Activated CD8-positive, alpha-beta memory T cell treated with anti-CD3 and anti-CD28 coated beads, Interleukin-2, amount 50 U/mL, for 4 hours (primary cell): Measurements from ENCODE around the gene ZMYND10.

Source experiments
- DNase-seq: peaks from one replicate; pipeline ENCODE4 v3.0.0-alpha.2; 2020

The ZMYND10 gene

GRCh38 chr3:50300681-50301254, 44.8 kb downstream of the ZMYND10 start:
- no peak for DNase-seq

GRCh38 chr3:50299929-50300680, 45.4 kb downstream of the ZMYND10 start:
- no peak for DNase-seq

GRCh38 chr3:50299638-50299928, 45.9 kb downstream of the ZMYND10 start:
- no peak for DNase-seq

GRCh38 chr3:50298836-50299637, 46.5 kb downstream of the ZMYND10 start, which contains the start of the genes HYAL3 and NAA80:
HYAL3 (minus strand) TSS chr3:50299405; CDS start chr3:50295602, 3,803 bp downstream.
NAA80 (minus strand) TSS chr3:50299405; CDS start chr3:50297463, 1,942 bp downstream.
- DNase-seq, result peak; percentile 99

GRCh38 chr3:50297896-50298725, 47.4 kb downstream of the ZMYND10 start:
- DNase-seq, result no peak

- no peak for DNase-seq
Observed at GRCh38 chr3:50297384-50297775, 48.2 kb downstream of the ZMYND10 start.

GRCh38 chr3:50296721-50297383, 48.7 kb downstream of the ZMYND10 start:
- no peak for DNase-seq

GRCh38 chr3:50295553-50296431, 49.7 kb downstream of the ZMYND10 start:
- no peak for DNase-seq

- DNase-seq, result no peak
Observed at GRCh38 chr3:50294492-50295403, 50.8 kb downstream of the ZMYND10 start.

- no peak for DNase-seq
Observed at GRCh38 chr3:50294089-50294488, 51.4 kb downstream of the ZMYND10 start.

- no peak for DNase-seq
Observed at GRCh38 chr3:50293079-50293801, 52.3 kb downstream of the ZMYND10 start.

GRCh38 chr3:50292159-50293078, 53.1 kb downstream of the ZMYND10 start, which contains the start of gene IFRD2:
IFRD2 (minus strand) TSS chr3:50292429; CDS start chr3:50292274, 155 bp downstream.
- peak; percentile 95 for DNase-seq
